ENCODE results near the gene MAN2B2. TPM values are rescaled to one million over a fixed set of nuclear protein-coding genes. Genes with fewer than 3 reads are reported as not detected.

MAN2B2 gene
- total and polyA plus RNA-seq, 9 of the 15 experiments (the other 6 are each of a cell fraction or from before 2014, with no cell fraction given), result 0.21 to 8.8 (median 3.7) TPM

DNA sequence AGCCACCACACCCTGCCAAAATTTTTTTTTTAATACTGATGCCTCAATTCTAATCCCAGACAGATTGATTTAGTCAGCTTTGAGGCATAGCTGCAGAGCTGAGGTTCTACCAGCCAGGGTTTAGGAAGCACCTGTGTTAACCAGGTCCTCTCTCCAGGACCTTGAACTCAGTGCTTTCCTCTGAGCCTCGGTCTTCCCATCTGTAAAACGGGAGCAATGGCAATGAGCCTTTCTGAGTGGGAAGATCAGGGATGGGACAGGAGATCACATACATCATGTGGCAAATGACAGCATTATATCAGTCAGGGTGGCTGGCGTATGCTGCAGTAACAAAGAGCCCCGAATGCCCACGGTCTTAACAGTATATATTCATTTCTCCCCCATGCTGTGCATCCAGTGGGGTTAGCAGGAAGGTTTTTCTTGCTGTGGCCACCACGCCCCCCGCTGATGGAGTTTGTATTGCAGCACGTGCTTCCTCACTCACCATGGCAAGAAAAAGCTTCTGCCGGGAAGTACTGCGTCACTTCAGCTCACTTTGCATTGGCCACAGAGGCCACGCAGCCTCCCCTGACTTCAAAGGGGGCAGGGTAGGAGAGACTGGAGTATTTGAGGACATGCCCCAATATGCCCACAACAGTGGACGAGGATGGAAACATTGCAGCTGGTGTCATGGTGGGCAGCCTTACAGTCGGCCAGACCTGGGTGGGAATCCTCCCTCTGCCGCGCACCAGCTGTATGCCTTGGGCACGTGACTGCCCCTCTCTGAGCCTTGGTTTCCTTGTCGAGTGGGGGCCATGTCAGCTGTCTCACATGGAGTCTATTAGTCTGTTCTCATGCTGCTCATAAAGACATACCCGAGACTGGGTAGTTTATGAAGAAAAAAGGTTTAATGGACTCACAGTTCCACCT, 41.4 kb downstream of the MAN2B2 start:
- no peaks in the 10 kb centered on the region for H3K9me1 ChIP-seq (ENCODE audit: control insufficient read depth, insufficient read depth, low read length)
- H2AFZ ChIP-seq (ENCODE audit: low read depth, low read length), result no peak overlapping the region
- no peaks in the 10 kb centered on the region for H3K79me2 ChIP-seq (ENCODE audit: control insufficient read depth, insufficient read depth, low read length)
- H3K27me3 ChIP-seq (ENCODE audit: control insufficient read depth in 2 of 2, insufficient read depth in 2 of 2, low read length in 2 of 2), result no peaks in the 10 kb centered on the region; a peak in 1 of 5 replicates
- no TSS peak for BruUV-seq (replicated peaks)
- CTCF ChIA-PET (ENCODE audit: low intra/inter-chr PET ratio), result no interaction called here
- no peak overlapping the region for H3K4me3 ChIP-seq
- DNase-seq (ENCODE audit: extremely low read depth in 1 of 4, low spot score in 3 of 4) (peak in 1 of 4 experiments; percentile 33), ATAC-seq (no peak), FAIRE-seq (no peak)
- H3K4me2 ChIP-seq (ENCODE audit: insufficient read depth, low read length), result no peak overlapping the region
- POLR2A ChIA-PET, result interaction anchor here (1.7 kb wide), 1 partner anchor 15 kb away, joined by 4 read pairs; no protein-coding TSS in a partner anchor
- H4K20me1 ChIP-seq (replicated peaks; ENCODE audit: control insufficient read depth, insufficient read depth, low read length), result no peaks in the 10 kb centered on the region
- in situ Hi-C loops (cut with MboI) (no loop called here), intact Hi-C loops (cut with micrococcal nuclease) (no loop called here)
- no peak overlapping the region for H3K9ac ChIP-seq (ENCODE audit: insufficient read depth in 1 of 2, low read depth in 2 of 2, low read length in 2 of 2)
- 74% methylated on average over 18 of the region's 18 CpGs for WGBS (ENCODE audit: insufficient coverage, low coverage, missing lambda C conversion rate)
- H3K4me1 ChIP-seq (replicated peaks in 1 of 2; ENCODE audit: control insufficient read depth in 2 of 2, insufficient read depth in 2 of 2, low read length in 2 of 2), result peaks cover 0 to 19% of the 10 kb centered on the region in 2 experiments; a peak in 1 of 5 replicates
- no peak overlapping the region for H3K27ac ChIP-seq (ENCODE audit: extremely low read depth, low read depth, low read length)
- peaks cover 8% of the 10 kb centered on the region; the same call in 1 of the 3 replicates for H3K36me3 ChIP-seq (ENCODE audit: control insufficient read depth, insufficient read depth, low read length)
- no peaks in the 10 kb centered on the region; the same call in 1 of the 2 replicates for H3K9me3 ChIP-seq (replicated peaks; ENCODE audit: control insufficient read depth, insufficient read depth, low read depth, low read length)
- no peak for TF ChIP-seq TRIM24 (IDR thresholded peaks at IDR 0.05)
- no peak for TF ChIP-seq MTA1 (IDR thresholded peaks at IDR 0.05; ENCODE audit: borderline replicate concordance)
- TF ChIP-seq KDM1A (IDR thresholded peaks at IDR 0.05), result peak; percentile 31 to 38; a peak in 2 of 4 replicates
- TF ChIP-seq TEAD1 (CRISPR knock-in tag; IDR thresholded peaks at IDR 0.05), result no peak
- TF ChIP-seq, protein P1, sequence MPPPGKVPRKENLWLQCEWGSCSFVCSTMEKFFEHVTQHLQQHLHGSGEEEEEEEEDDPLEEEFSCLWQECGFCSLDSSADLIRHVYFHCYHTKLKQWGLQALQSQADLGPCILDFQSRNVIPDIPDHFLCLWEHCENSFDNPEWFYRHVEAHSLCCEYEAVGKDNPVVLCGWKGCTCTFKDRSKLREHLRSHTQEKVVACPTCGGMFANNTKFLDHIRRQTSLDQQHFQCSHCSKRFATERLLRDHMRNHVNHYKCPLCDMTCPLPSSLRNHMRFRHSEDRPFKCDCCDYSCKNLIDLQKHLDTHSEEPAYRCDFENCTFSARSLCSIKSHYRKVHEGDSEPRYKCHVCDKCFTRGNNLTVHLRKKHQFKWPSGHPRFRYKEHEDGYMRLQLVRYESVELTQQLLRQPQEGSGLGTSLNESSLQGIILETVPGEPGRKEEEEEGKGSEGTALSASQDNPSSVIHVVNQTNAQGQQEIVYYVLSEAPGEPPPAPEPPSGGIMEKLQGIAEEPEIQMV (tag; conservative IDR thresholded peaks at IDR 0.05; ENCODE audit: low read depth), result no peak
- TF ChIP-seq, protein P2, sequence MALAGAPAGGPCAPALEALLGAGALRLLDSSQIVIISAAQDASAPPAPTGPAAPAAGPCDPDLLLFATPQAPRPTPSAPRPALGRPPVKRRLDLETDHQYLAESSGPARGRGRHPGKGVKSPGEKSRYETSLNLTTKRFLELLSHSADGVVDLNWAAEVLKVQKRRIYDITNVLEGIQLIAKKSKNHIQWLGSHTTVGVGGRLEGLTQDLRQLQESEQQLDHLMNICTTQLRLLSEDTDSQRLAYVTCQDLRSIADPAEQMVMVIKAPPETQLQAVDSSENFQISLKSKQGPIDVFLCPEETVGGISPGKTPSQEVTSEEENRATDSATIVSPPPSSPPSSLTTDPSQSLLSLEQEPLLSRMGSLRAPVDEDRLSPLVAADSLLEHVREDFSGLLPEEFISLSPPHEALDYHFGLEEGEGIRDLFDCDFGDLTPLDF (CRISPR knock-in tag; IDR thresholded peaks at IDR 0.05), result no peak
- no peak for TF ChIP-seq FUS (optimal IDR thresholded peaks at IDR 0.05; ENCODE audit: low read depth, low read length)
- no peak for TF ChIP-seq MAFK (IDR thresholded peaks at IDR 0.05; ENCODE audit: low read length)
- TF ChIP-seq, protein P3, sequence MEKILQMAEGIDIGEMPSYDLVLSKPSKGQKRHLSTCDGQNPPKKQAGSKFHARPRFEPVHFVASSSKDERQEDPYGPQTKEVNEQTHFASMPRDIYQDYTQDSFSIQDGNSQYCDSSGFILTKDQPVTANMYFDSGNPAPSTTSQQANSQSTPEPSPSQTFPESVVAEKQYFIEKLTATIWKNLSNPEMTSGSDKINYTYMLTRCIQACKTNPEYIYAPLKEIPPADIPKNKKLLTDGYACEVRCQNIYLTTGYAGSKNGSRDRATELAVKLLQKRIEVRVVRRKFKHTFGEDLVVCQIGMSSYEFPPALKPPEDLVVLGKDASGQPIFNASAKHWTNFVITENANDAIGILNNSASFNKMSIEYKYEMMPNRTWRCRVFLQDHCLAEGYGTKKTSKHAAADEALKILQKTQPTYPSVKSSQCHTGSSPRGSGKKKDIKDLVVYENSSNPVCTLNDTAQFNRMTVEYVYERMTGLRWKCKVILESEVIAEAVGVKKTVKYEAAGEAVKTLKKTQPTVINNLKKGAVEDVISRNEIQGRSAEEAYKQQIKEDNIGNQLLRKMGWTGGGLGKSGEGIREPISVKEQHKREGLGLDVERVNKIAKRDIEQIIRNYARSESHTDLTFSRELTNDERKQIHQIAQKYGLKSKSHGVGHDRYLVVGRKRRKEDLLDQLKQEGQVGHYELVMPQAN (IDR thresholded peaks at IDR 0.05; ENCODE audit: borderline replicate concordance), result no peak
- no peak for TF ChIP-seq SMAD1 (IDR thresholded peaks at IDR 0.05; ENCODE audit: low read depth, low read length, partially characterized antibody)
- TF ChIP-seq POLR2G (IDR thresholded peaks at IDR 0.05; ENCODE audit: low read depth, low read length), result no peak
- no peak for TF ChIP-seq TCFL5 (CRISPR knock-in tag; conservative IDR thresholded peaks at IDR 0.05)
- TF ChIP-seq ZNF12 (CRISPR knock-in tag; IDR thresholded peaks at IDR 0.05), result peak; percentile 97
- TF ChIP-seq RCOR1 (IDR thresholded peaks at IDR 0.05; ENCODE audit: borderline replicate concordance in 1 of 2, low read depth in 2 of 2, low read length in 2 of 2), result 0 out of 4 replicates have a peak, but pooled peaks of 1 of the 2 experiments have one; percentile 11
- no peak for TF ChIP-seq BHLHE40 (IDR thresholded peaks at IDR 0.05; ENCODE audit: low read length)

All from K562 (cell line).